ENCODE results near the gene DYDC1.

Gene DYDC1

DNA sequence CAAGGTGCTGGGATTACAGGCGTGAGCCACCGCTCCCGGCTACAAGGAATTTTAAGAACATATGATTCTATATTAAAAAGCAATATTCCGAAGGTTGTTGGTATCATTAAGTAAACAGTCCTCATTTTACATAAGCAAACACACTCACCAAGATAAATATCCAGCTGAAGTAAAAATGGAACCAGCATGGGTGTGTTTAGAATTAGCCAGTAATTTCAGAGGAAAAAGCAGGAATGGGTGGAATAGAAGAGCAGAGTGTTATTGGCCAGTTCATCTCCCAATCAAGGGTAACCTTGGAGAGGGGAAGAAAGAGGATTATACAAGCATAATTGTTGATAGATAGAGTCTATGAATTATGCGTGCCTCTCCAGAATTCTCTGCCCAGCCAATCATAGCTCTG is 35.4 kb downstream of the DYDC1 start:
- no peak for DNase-seq
- H3K9me3 ChIP-seq (ENCODE audit: severe bottlenecking) = no peaks in the 10 kb centered on the region
- TF ChIP-seq, protein P1, sequence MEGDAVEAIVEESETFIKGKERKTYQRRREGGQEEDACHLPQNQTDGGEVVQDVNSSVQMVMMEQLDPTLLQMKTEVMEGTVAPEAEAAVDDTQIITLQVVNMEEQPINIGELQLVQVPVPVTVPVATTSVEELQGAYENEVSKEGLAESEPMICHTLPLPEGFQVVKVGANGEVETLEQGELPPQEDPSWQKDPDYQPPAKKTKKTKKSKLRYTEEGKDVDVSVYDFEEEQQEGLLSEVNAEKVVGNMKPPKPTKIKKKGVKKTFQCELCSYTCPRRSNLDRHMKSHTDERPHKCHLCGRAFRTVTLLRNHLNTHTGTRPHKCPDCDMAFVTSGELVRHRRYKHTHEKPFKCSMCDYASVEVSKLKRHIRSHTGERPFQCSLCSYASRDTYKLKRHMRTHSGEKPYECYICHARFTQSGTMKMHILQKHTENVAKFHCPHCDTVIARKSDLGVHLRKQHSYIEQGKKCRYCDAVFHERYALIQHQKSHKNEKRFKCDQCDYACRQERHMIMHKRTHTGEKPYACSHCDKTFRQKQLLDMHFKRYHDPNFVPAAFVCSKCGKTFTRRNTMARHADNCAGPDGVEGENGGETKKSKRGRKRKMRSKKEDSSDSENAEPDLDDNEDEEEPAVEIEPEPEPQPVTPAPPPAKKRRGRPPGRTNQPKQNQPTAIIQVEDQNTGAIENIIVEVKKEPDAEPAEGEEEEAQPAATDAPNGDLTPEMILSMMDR (IDR thresholded peaks at IDR 0.05; ENCODE audit: low read depth, low read length) = no peak
- no peaks in the 10 kb centered on the region for H3K27me3 ChIP-seq (ENCODE audit: insufficient read depth, low read depth, severe bottlenecking)
- no peaks in the 10 kb centered on the region for H3K36me3 ChIP-seq
- no peak overlapping the region for H3K27ac ChIP-seq
- no peak overlapping the region for H3K4me3 ChIP-seq (ENCODE audit: low read depth, low read length)

DNA sequence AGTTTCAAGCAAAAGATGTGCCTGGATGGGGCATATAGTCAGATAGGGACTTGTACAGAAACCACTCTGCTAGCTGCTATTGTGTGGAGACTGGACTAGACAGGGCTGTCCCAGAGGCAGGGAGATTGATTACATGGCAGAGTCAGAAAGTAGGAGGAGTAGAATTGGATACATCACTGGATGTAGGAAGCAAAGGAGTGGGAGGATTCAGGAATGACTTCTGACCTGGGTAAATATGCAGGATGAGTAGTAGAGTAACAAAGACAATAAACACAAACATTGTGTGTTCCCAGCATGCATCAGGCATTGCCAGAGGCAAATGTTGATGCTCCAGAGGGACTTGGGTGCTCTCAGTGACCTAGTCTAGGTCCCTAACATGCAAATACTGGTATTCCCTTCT is 36.2 kb downstream of the DYDC1 start:
- Histone ChIP-seq H3K4me3 (ENCODE audit: low read depth, low read length) (no peak overlapping the region), H3K36me3 (no peaks in the 10 kb centered on the region), H3K9me3 (ENCODE audit: severe bottlenecking) (no peaks in the 10 kb centered on the region), H3K27me3 (ENCODE audit: insufficient read depth, low read depth, severe bottlenecking) (no peaks in the 10 kb centered on the region), H3K27ac (no peak overlapping the region)
- no peak for DNase-seq
- TF ChIP-seq, protein P1 (IDR thresholded peaks at IDR 0.05; ENCODE audit: low read depth, low read length) = no peak

DNA sequence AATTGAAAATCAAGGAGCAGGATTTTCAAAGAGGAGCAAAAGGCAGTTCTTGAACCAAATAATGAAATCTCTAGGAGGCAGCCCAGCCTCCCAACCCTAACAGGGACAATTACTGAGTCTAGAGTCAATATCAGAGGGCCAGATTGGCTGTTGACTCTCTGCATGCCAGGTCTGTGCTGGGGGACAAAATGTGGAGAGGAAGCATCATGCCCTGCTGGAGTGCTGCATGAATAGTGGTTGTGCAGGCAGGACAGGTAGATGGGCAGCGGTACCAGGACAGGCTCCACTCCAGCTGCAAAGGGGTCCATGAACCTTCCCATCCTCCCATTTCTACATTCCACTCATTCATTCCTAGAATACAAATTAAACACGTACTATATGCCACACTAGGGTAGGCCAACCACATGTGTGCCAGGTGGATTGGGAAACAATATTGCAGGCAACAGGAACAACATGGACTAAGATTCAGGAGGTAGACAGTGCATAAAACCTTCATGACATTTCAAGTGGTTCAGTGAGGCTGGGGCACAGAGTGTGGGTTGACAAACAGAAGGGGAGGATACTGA is 36.7 kb downstream of the DYDC1 start:
- no peaks in the 10 kb centered on the region for H3K27me3 ChIP-seq (ENCODE audit: insufficient read depth, low read depth, severe bottlenecking)
- no peaks in the 10 kb centered on the region for H3K9me3 ChIP-seq (ENCODE audit: severe bottlenecking)
- no peak overlapping the region for H3K27ac ChIP-seq
- H3K4me3 ChIP-seq (ENCODE audit: low read depth, low read length) = no peak overlapping the region
- no peak for DNase-seq
- TF ChIP-seq, protein P1 (IDR thresholded peaks at IDR 0.05; ENCODE audit: low read depth, low read length) = no peak
- no peaks in the 10 kb centered on the region for H3K36me3 ChIP-seq

DNA sequence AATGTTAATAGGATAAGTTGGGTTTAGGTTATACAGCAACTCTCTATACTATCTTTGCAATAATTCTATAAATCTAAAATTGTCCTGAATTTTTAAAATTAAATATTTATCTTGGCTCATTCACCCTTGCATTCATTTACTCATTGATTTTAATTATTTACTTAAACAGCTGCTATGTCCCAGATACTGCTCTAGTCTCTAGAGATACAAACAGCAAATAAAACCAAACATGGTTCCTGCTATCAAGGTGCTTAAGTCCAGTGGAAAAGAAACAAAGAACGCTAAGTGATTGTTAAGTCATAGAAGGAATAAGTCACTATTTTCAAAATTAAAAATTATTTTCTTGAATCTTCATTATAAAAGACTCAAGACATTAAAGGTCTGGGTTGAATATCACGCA is 37.2 kb downstream of the DYDC1 start:
- Histone ChIP-seq H3K27ac (no peak overlapping the region), H3K36me3 (no peaks in the 10 kb centered on the region), H3K9me3 (ENCODE audit: severe bottlenecking) (no peaks in the 10 kb centered on the region), H3K27me3 (ENCODE audit: insufficient read depth, low read depth, severe bottlenecking) (no peaks in the 10 kb centered on the region), H3K4me3 (ENCODE audit: low read depth, low read length) (no peak overlapping the region)
- TF ChIP-seq, protein P1 (IDR thresholded peaks at IDR 0.05; ENCODE audit: low read depth, low read length) = no peak
- DNase-seq = no peak

DNA sequence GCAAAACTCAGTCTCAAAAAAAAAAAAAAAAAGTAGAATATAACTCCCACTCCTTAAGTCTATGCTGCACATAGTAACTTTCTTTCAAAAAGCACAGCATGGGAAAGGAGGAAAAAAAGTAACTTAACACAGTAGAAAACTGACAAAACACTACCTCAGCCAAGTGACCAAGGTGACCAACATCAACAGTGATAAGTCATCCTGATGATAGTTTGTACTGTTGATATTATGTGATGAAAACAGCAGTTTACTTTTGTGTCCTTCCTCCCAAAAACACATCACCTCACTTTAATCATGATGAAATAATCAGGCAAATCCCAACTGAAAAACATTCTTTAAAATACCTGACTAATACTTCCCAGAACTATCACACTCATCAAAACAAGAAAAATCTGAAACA is 37.8 kb downstream of the DYDC1 start:
- no peak overlapping the region for H3K27ac ChIP-seq
- no peaks in the 10 kb centered on the region for H3K9me3 ChIP-seq (ENCODE audit: severe bottlenecking)
- TF ChIP-seq, protein P1 (IDR thresholded peaks at IDR 0.05; ENCODE audit: low read depth, low read length) = no peak
- no peaks in the 10 kb centered on the region for H3K27me3 ChIP-seq (ENCODE audit: insufficient read depth, low read depth, severe bottlenecking)
- no peak overlapping the region for H3K4me3 ChIP-seq (ENCODE audit: low read depth, low read length)
- DNase-seq = no peak
- no peaks in the 10 kb centered on the region for H3K36me3 ChIP-seq

DNA sequence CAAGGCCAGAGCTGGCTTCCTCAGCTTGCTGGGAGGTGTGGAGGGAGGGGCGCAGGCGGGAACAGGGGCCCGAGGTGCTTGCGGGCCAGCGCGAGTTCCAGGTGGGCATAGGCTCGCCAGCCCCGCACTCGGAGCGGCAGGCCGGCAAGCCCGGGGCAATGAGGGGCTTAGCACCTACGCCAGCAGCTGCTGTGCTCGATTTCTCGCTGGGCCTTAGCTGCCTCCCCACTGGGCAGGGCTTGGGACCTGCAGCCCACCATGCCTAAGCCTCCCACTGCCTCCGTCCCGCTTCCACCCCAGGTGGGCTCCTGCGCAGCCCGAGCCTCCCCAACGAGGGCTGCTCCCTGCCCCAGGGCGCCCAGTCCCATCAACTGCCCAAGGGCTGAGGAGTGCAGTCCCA is 41.2 kb downstream of the DYDC1 start:
- Histone ChIP-seq H3K27me3 (ENCODE audit: insufficient read depth, low read depth, severe bottlenecking) (no peaks in the 10 kb centered on the region), H3K4me3 (ENCODE audit: low read depth, low read length) (no peak overlapping the region), H3K36me3 (no peaks in the 10 kb centered on the region), H3K27ac (no peak overlapping the region), H3K9me3 (ENCODE audit: severe bottlenecking) (peaks cover 3% of the 10 kb centered on the region)
- DNase-seq = no peak
- TF ChIP-seq, protein P1 (IDR thresholded peaks at IDR 0.05; ENCODE audit: low read depth, low read length) = no peak

Data from WERI-Rb-1 (cell line).